ENCODE results near the gene TAAR9.
"Not testable (repeated sequence)": the region's sequence is repeated elsewhere in the genome, so short reads cannot be mapped to it uniquely, and the experiment has no call there.

TAAR9 gene

DNA sequence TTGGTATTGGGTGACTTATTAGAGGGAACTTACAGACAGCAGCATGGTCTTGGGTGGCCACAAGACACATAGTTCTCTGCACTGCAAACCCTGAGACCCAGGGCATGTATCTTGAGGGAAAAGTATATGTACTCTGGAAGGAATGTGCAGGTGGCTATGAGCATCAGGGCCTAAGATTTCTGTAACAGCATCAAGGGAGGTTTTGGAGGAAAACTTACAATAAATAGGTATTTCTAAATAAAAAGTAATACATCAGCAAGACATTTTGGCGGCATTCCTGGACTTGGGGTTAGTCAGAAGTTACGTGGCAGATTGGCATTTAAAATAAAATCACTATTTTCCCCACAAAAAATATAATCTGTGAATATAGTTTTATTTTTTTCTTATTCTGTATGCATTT is 17.1 kb upstream of the TAAR9 start:
- DNase-seq: no peak

DNA sequence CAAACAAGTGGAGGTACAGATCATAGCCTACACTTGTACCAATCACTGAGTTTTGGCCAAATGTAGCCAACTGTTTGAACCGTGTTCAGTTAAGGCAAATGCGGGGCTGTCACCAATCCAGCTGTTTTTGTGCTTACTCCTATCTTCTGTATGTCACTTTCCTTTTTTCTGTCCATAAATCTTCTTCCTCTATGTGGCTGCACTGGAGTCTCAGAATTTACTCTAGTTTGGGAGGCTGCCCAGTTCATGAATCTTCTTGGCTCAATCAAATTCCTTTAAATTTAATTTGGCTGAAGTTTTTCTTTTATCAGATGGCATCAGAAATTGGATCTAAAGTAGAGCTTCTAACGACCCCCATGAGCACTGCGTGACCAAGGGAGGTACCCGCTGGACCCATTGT is 13.4 kb upstream of the TAAR9 start:
- DNase-seq: no peak

DNA sequence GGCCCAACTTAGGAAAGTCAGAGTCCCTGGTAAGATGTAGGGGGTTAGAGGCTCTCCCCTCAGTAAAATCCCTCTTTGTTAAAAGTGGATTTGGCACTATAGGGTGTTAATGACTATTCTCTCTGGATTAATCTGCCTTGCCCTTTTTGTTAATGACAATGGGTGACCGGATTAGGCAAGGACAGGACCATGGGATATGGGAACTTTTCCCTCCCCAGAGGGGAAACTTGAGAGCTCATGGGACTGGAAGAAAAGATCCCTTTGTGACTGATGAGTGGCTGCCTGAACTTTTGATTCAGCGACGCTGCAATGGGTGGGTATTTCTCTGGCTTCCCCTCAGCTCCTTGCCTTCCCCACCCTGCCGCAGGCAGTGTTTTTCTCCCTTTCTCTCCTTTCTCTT is 12.2 kb upstream of the TAAR9 start:
- DNase-seq: no peak

DNA sequence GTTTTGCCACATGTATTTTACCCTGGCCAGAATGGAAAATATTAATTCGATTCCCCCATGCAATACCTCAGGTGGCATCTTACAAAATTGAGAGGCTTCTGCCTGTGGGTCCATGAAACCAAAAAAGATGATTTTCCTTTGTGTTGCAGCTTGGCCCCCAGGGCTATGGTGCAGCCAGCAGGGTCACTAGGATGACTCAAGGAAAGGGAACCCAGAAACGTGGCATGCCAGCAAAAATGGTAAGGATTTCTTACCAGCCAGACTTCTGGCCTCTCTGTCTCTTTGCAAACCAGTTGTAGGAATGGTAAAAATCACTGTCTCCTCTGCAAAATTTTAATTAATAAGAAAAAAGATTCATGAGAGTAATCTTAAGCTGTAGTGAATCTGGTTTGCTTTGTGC is 11.6 kb upstream of the TAAR9 start:
- no peak for DNase-seq

DNA sequence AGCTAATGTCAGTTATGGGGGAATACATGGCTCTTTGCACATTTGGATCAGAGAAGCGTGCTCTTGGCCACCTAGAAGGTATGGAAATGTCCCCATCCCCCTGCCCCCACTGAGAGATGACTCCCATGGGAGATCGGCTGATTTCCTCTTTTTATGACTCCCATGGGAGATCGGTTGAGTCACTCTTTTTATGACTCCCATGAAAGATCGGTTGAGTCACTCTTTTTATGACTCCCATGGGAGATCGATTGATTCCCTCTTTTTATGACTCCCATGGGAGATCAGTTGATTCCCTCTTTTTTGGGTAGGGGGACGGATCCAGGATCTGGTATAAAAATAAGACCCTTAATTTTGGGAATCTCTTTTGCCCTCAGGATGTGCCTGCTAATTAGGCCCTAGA is 10.3 kb upstream of the TAAR9 start:
- DNase-seq: no peak

DNA sequence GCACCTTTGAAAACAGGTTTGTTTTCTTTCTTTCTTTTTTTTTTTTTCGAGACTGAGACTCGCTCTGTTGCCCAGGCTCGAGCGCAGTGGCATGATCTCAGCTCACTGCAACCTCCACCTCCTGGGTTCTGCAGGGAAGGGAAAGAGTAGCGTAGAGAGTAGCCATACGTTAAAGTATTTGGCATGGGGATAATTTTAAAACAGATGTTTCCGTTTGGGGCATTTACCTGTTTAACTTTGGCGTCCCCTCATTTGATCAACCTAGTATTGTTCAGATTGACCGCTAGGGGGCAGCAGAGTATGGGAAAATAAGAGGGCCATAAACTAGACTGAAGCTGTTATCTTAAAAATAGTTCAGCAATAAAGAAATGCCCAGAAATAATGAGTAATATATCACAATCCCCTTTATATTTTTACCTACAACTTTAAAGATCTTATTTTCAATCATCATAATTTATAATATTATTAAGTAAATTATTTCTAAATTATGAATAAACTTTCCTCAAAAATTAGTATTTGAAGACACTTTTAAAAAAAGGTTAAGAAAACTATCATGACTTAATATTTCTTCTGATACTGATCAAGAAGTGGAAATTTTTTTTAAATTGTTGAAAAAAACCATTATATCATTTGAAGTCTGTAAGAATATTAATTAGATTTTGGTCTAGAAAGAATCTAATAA is 7.6 kb upstream of the TAAR9 start:
- peak; percentile 63 to 76 for DNase-seq

DNA sequence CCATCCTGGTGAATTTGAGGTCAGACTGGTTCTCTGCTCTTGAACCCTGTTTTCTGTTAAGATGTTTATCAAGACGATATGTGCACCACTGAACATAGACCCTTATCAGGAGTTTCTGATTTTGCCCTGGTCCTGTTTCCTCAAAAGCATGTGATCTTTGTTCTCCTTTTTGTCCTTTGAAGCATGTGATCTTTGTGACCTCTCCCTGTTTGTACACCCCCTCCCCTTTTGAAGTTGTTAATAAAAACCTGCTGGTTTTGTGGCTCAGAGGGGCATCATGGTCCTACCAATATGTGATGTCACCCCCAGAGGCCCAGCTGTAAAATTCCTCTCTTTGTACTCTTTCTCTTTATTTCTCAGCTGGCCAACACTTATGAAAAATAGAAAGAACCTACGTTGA is 3.5 kb upstream of the TAAR9 start:
- not testable (repeated sequence) for DNase-seq

DNA sequence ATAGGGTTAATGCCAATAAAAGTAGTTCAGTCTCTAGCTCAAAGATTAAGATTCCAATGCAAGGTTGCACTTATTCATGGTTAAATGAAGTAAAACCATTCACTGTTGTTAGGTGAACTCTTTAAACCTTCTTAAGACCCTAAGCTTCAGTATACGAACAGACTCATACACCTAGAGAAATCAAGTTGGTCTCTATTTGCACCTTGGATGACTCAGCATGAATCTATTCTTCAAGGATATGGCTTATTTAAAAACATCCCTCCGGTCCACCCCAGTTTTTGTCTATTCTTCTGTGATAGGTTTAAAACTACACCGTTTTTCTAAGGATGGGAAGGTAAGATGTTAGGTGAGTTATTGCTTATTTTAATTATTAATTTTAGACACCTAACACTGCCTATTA is 932 bp upstream of the TAAR9 start:
- DNase-seq: no peak

DNA sequence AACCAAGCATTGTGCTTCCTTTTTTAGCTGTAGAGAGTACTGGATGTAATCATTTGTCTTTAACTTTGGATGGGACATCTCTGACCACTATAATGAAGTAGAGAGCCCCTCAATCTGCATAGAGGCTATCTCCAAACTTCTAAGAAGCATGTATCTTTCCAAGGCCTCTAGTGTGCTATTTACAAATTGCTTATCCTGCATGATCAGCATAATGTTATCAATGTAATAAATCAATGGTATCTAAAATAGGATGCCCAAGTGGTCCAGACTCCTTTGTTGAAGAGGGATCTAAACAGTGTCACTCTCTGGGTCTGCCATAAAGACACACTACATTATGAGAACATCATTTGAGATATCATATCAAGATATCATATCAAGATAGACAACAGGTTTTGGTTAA is 6.7 kb downstream of the TAAR9 start:
- DNase-seq: no peak

DNA sequence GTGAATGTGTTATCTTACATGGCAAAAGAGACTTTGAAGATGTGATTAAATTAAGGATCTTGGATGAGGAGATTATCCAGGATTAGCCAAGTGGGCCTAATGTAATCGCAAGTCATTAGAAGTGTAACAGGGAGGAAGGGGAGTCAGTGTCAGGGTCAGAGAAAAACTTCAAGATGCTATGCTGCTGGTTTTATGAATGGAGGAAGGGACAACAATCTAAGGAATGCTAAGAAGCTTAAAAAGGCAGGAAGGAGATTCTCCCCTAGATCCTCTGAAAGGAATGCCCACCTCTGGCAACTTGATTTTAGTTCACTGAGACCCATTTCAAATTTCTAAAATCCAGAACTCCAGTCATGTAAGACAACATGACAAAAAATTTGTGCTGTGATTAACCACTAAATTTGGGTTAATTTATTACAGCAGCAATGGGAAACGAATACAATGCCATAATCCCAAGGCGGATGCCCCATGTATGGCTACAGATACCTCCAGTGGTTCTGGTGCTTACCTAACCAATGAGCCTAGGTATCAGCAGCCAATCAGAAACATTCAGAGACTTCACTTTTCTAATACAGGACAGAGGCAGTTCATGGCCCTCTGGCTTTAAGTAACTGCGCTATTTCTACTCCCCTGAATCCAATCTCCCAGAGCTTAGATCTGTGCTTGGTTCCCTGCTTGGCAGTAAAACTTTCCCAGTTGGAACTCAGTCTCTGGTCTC is 10.8 kb downstream of the TAAR9 start:
- DNase-seq: no peak

DNA sequence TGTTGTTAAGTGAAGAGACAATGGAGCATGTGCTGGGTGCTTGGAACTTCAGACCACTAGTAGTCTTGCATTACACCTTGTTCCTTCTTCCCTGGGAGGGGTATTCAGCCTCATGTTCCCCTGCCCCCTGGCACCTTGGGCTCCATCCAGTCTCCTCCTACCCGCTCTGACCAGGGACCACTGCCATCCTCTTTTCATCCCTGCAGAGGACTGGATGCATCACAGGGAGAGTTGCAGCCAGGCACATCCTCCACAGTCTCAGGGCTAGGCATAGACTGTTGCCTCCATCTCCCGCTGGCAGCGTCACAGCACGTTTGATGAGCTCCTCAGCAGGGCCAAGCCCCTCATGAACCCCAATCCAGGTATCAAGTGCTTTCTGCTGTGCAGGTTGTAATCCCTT is 13.1 kb downstream of the TAAR9 start:
- DNase-seq: no peak

DNA sequence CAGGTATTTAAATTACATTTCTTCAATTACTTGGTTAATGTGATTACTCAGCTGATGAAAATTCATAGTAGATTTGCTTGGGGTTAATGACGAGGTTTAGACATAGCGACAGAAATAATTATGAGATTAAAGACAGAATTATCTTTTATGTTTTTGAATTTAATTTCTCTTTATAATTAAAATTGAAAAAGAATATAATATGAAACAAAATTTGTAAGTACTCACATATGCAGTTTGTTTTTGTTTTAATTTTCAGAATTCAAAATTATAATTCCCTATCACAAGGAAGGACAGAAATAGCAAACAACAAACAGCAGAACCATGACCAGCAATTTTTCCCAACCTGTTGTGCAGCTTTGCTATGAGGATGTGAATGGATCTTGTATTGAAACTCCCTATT is 14.3 kb downstream of the TAAR9 start, which contains the start of gene TAAR8:
Gene TAAR8, plus strand, starts transcription at position 301 of the 400 bp plus-strand sequence. Its CDS starts 21 bp downstream, at position 322.
- DNase-seq: no peak

DNA sequence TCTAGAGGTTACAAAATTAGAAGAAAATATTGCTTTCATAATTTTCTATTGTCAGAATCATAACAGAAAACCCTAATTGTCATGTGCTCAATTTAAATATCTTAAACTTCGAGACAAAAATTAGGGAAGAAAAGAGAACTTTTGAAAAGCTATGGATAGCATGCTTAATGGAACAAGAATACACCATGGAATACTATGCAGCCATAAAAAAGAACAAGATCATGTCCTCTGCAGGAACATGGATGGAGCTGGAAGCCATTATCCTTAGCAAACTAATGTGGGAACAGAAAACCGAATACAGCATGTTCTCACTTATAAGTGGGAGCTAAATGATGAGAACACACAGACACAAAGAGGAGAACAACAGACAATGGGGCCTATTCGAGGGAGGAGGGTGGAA is 22.0 kb downstream of the TAAR9 start:
- DNase-seq: not testable (repeated sequence)

DNA sequence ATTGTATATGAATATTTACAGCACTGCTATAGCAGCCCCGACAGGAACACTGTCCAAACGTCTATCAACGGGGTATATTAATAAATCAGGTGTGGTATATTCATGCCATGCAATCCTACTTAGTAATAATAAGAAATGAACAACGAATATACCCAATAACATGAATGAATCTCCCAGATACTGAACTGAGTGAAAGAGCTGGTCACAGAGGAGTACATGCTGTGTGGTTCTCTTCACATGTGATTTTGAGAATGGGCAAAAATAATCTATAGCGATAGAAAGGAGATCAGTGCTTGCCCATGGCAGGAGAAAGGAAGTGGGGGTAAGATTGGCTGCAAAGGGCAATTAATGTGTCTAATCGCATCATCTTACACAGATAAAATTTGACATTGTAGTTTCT is 28.3 kb downstream of the TAAR9 start:
- no peak for DNase-seq

DNA sequence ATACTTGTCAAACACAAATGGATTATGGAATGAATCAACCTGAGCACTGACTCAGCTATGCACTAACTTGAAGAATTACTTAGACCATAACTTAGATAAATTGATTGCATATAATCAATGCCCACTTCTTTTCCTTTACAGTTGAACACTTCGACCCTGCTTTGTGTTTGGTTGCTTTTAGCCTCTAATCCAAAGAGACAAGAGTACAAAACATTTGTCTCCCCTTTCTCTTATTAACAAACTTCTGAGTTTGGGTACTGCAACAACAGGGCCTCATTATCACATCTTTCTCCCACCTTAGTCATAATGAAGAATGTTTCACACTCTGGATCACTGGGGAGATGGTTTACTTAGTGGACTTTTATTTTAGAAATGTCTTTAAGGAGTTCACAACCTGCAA is 29.5 kb downstream of the TAAR9 start:
- no peak for DNase-seq

DNA sequence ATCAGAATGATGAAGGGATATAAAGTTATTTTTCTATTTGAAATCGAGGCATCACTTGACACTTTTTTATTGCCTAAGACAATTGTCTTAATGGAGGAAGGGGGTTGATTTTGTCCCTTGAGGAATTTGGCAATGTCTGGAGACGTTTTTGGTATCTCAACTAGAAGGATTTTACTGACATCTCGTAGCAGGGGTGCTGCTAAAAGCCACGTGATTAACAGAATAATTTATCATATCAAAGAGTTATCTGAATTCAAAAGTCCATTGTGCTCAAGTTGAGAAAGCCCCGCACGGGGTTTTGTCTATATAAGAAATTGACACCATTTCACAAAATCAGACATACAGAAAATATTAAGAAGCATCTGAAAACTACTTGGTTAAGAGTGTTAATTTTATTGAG is 30.5 kb downstream of the TAAR9 start:
- DNase-seq: no peak

DNA sequence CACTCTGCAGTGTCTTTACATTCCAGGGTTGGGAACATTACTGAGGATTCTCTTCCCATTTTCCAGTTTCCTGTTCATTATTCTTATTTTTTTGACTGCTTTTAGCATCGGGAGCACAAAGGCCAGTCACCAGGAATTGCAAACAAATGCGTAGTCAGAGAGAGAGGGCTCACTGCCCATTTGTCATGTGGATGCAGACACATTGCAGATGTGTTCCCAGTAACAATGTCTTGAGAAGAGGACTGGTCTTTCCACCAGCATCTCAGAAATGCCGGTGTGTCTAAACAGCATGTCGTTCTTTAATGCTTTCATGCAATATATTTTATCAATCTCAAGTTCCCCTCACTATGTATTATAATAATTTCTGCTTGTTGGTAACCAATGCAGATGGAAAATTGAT is 31.1 kb downstream of the TAAR9 start:
- DNase-seq: no peak

DNA sequence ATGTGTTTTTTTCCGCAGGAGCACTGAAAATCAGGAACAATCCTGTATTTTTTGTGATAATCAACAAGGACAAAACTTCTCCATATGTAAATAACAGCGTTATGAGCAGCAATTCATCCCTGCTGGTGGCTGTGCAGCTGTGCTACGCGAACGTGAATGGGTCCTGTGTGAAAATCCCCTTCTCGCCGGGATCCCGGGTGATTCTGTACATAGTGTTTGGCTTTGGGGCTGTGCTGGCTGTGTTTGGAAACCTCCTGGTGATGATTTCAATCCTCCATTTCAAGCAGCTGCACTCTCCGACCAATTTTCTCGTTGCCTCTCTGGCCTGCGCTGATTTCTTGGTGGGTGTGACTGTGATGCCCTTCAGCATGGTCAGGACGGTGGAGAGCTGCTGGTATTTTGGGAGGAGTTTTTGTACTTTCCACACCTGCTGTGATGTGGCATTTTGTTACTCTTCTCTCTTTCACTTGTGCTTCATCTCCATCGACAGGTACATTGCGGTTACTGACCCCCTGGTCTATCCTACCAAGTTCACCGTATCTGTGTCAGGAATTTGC is 32.2 kb downstream of the TAAR9 start, which contains the start of gene TAAR6:
Gene TAAR6, plus strand, starts transcription at position 102 of the 557 bp plus-strand sequence. Its CDS starts 0 bp downstream, at position 102.
- DNase-seq: no peak

DNA sequence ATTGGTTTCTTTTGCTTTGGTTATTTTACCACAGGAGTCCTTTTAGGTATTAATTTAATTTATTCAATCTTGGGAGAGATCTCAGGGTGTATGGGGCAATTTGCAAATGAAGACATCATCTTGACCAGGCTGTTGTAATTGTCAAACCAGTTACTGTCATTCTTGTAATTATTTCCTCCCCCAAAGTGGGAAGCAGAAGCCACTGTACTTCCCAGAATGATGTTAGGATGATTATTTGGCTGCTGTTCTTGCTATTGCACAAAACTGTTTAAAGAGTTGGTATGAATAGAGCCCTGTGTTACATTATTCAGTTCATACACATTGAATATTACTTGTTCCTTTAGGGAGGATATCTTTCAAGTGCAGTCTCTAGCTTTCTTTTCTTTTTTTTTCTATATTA is 33.7 kb downstream of the TAAR9 start:
- DNase-seq: peak; percentile 59 to 61

DNA sequence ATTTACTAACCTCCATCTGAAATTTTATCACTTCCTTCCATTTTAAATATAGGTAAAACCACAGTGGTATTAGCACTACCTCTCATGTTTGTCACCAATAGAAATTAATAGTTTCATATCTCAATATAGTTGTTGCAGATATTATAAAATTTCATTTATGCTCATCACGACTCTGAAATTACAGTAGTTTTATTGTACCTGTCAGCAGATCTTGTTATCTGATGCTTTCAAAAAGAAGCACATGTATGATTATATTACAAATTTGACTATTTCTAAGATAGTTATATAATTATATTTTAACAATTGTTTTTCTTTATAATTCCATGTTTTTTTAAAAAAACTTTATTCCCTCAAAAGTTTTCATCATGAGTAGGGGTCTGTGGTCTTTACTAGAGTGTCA is 46.6 kb downstream of the TAAR9 start:
- DNase-seq: no peak

DNA sequence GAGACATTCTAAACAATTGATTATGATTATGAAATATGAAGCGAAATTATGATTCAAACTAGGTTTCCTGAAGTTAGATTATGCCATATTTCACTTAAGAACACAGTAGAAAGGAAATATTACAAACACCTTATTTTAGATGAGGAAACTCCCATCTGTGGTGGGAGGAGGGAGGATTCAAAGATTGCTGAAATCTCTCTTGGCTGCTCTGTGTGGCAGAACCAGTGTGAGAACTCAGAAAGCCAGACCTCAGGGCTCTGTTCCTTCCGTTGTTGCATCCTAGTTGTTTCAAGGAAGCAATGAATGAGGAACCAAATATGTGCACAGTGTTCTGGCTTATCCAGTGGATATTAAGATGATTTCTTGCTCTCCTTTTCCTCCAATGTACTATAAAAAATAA is 49.3 kb downstream of the TAAR9 start:
- DNase-seq: peak; percentile 92 to 96
